KBM-7 (cell line): ENCODE results near the gene ADORA3.

Source experiments
- DNase-seq: peaks from one replicate; pipeline ENCODE4 v3.0.0-alpha.2; 2015
- in situ Hi-C: fragments of 300-500 bp; cut with MboI; formaldehyde crosslinking; loops from 2 replicates; pipeline ENCODE4 v1.14.3; 2020; ENCODE audit warnings: low sequenced_read_pairs, low pct_unique_long_range_greater_than_20kb, mixed read lengths

Gene ADORA3

GRCh38 chr1:111454859-111455641, 48.4 kb downstream of the ADORA3 start:
- in situ Hi-C loops = no loop called here
- DNase-seq = no peak

- in situ Hi-C loops = no loop called here
Measured at GRCh38 chr1:111453706-111454105, 49.7 kb downstream of the ADORA3 start.

GRCh38 chr1:111452581-111452980, 50.9 kb downstream of the ADORA3 start:
- in situ Hi-C loops = no loop called here
- no peak for DNase-seq

More at GRCh38 chr1:111453706-111454105, 49.7 kb downstream of the ADORA3 start:
- DNase-seq = no peak

GRCh38 chr1:111450185-111450584, 53.2 kb downstream of the ADORA3 start:
- in situ Hi-C loops = no loop called here
- DNase-seq = no peak

- in situ Hi-C loops = no loop called here
- no peak for DNase-seq
Measured at GRCh38 chr1:111449703-111450017, 53.8 kb downstream of the ADORA3 start.
